GM19328 (cell line): ENCODE measurements around the gene SIAH3.

Experiments
- ATAC-seq: cut with Tn5 transposase; IDR thresholded peaks from one replicate; pipeline ENCODE4 v1.9.1; 2021; ENCODE audit warnings: mild to moderate bottlenecking, moderate library complexity; ENCODE audit not compliant: unreplicated experiment

Gene SIAH3

DNA sequence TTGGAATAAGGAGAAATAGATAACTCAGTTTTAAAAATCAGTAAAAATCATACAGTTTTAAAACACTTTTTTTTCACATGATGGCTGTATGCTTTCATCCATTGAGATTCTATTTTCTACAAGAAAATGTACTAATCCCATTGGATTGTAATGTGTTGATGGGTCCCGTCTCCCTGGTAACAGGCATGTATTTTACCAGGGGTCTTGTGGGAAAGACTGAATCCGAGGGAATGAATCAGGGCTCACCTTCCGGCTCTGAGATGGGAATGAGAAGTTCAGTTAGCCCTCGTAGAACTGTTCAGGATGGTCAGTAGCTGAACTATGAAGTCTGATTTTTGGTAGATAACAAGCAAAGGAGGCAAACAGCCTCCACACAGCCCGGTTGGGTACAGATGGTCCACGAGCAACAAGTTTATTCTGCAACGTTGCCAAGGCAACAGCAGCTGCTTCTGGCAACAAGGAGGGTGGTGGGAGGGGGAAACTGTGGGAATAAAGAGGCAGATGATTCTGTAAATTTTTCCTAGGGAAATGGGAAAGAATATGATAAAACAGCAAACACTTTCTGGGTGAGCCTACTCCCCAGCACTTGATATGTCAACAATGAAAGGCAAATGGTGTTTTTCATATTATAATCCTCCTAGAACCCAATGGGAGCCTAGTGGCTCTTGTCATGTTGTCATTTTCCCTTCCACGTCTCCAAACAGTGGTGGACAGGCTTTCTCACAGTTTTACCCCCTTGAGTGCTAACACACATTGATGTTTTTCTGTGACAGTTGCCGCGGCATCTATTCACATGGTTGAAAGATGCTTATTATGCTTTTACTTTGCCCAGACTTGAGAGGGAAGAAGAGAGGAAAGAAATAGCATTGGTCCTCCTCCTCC lies 12.4 kb upstream of the SIAH3 start:
- ATAC-seq = no peak

DNA sequence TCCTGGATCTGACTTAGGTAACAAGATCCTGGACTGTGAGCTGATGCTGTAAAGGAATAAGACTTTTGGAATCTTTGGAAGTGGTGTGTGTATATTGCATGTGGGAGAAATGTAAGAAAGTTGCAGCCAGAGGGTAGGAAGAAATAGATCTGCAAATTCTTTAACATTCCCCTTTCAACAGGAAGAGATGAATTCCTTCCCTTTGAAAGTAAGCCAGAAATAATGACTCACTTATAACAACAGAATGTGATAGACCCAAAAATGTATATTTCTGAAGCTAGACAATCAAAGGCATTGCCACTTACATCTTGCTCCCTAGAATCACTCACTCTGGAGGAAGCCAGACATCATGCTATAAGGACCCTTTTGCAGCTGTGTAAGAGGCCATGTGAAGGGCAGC lies 9.8 kb upstream of the SIAH3 start:
- ATAC-seq = no peak

DNA sequence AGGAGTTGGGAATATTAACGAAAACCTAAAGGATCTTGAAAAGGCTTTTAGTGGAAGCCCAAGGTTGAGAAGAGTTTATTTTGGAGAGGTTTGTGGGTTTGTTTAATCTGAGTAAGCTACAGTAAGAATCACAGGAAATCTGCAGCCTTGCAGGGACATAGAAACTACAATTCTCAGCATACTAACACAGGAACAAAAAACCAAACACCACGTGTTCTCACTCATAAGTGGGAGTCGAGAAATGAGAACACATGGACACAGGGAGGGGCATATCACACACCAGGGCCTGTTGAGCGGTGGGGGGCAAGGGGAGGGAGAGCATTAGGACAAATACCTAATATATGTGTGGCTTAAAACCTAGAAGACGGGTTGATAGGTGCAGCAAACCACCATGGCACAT lies 8.7 kb upstream of the SIAH3 start:
- no peak for ATAC-seq

DNA sequence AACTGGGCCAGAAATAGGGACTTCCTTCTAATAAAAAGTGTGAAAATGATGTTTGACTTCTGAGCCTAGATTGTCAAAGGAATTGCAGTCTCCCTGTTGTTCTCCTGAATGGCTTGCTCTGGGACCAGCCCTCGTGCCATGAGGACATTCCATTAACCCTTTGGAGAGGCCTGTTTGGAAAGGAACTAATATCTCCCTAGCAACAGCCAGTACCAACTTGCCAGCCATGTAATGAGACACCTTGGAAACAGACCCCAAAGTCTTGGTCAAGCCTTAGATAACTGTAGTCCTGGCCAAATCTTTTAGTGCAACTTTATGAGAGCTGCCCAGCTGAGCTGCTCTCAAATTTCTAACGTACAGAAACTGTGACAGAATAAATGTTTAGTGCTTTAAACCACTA lies 8.2 kb upstream of the SIAH3 start:
- no peak for ATAC-seq

DNA sequence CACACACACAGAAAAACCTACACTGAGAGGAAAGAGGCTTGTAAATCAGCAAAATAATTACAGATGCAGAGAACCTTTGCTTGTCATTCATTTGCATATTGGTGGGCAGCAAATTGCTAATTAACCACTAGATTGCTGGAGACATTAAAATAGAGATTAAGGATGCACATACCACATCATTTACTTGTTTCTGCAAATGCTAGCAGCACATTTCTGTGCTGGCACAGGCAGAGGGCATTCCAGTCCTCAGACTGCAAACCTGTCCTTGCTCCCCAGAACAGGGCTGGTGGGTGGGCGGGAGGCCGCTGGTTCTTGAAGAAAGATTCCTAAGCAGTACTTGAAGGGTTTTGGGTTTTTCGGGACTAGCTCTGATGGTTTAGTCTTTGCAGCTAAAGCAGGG lies 941 bp upstream of the SIAH3 start:
- ATAC-seq = no peak

DNA sequence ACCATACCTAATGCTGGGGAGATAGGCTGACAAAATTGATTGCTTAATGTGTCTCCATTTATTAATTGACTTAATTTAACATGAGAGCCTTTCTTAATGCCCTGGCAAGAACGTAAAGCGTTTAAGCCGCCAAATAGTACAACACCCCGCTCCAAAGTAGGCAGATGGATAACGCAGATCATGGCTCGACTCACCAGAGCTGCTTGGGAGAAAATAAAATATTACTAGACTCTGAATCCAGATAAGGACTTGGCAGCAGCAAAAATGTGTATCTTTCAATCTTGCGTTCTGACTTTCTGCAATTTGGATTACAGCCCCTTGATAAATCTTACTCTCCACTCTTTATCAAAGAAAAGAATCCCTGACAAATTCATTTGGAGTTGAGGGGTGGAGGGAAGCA lies 403 bp upstream of the SIAH3 start:
- ATAC-seq = no peak

DNA sequence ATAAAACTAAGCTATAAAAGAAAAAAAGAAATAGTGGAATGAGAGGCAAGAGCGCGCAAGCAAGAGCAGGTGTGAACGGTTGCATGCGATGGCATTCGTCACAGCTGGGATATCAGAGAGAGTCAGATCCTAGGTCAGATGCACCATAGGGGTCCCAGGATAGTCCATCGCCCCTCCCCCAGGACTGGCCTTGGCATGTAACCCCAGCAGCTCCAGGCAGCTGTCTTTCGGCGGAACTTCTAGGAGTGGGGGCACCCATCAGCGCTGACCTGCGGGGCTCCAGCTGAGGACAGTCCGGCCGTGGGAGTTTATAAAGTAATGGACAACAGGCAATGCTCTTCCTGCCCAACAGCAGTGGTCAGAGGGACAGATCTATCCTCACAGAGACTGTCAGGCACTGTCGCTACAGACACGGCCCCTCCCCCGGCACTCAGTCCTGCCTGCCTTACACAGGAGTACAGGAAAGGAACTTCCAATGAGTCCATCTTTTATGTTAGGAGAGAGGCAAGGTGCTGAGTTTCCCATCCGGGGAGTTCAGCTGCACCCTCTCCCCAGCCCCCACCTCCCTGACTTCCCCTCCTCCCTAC lies 1.4 kb downstream of the SIAH3 start:
- no peak for ATAC-seq

DNA sequence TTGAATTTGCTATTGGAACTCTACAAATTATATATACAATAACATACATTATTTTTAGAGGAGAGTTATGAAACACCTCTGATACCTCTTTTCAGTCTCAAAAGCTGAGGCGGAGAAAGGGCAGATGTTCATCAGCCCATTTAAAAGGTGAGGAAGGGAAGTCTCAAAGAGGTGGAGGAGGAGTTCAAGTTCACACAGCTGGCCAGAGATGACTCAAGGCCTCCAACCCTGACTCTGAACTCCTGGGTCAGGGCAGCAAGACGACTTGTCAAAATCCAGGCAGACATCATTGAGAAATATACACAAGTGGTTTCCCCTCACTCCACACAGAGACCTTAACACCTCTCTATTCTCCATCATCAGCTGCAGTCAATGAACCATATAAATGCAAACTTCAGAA lies 2.1 kb downstream of the SIAH3 start:
- no peak for ATAC-seq

DNA sequence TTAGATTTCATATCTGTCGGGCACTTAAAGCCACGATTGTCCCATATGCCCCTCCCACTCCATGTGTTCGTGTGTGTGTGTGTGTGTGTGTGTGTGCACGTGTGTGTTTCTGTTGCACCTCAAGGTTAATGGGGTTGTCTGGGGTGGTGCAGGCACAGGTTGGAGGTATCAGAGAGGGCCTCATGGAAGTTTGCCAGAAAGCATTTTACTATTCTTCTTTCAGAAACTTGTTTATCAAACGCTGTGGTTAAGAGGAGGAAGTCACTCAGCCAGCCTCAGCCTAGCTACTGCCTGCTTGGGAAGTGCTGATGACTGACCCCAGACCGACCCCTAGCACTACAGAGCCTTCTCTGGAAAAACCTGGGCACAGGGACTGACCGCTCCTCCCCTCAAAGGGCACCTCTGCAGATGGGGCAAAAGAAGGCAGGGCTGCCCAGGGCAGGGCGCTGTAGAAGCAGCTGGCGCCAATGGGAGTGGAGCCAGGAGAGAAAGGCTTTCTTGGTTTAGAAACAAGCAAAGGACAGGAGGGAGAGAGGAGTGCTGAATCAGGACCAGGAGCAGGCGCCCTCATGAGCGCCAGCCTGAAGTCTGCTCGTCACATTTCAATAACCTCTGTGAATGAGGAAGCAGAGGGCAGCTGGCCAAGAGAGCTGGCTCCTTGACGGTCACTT lies 3.9 kb downstream of the SIAH3 start:
- ATAC-seq = no peak

DNA sequence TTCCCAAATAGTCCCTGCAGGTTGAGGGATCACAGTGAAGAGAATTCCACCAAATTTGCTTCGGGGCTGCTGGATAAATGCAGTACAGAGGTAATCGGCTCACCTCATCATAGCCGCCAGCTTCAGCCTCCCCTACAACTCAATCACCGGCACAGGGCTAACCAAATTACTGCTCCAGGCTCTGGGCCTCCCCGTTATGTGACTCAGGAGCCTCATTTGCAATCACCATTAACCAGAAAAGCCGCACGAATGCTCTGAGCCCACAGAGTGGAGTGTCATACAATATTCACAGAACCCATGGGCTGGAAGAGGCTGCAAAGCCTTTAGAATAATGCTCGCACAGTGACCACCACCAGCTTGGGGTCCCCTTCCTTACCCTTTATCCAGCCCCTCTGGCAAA lies 4.9 kb downstream of the SIAH3 start:
- ATAC-seq = no peak

DNA sequence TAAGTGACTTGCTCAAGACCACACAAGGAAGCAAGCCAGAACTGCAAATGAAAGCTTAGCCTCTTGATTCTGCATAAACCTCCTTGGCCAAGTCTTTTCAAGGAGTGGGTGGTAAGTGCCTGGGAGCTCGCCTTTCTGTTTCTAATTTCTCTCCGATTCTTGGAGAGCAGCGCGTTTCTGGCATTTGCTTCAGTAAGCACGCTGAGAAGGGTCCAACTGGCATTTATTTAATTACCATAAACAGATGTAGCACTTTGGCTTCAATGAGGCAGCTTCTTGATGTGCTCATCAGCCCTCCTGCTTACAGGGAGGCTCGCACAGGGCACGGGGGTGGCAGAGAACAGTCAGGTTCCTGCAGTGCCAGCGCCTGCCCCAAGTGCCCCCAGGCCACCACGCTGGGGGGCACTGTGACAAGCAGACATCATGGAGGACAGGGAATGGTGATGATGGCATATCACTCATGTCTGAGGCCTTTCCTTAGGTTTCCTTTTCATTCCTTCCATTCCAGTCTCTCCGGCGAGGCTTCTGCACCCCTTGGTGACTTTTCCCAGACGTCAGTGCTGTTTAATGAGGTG lies 13.3 kb downstream of the SIAH3 start:
- no peak for ATAC-seq

DNA sequence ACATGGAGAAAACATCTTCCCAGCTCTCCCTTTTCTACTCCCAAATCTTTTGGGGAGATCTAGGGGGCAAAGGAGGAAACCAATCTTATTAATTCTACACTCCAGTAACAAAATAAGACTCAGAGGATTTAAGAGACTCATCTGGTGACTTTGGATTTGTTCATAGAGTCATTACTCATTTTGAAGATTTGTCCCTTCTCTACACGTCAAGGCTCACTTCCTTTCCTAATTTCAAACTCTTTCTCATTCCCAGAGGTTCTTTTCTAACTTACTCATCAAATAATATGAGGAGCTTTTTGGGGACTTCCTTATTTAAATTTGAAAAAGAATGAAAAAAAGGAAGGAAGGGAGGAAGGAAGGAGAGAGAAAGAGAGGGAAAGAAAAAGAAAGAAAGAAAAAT lies 14.4 kb downstream of the SIAH3 start:
- ATAC-seq = no peak

DNA sequence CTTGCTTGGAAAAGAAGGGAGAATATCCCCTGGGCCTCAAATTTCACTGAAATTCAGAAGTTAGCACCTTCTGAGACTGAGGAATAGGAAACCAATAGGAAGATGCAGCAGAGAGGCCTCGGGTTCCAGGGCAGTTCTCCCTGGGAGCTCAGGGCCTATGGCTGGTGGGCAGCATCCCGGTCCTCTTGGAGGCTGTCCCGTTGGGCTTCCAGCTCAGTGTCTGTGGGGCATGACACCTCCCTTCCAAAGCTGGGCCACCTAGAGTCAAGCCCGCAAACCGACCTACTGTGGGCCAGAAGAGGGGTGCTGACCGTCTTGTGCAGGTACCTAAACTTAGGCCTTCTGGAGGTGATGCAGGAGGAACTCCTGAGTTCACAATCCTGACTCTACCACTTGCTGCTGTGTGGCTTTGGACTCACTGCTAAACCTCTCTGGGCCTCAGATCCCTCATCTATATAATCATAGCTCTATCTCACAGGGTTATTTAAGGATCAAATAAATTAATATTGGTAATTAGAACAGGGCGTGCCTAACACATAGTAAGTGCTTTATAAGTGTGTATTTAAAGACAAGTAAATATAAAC lies 17.1 kb downstream of the SIAH3 start:
- ATAC-seq = no peak

DNA sequence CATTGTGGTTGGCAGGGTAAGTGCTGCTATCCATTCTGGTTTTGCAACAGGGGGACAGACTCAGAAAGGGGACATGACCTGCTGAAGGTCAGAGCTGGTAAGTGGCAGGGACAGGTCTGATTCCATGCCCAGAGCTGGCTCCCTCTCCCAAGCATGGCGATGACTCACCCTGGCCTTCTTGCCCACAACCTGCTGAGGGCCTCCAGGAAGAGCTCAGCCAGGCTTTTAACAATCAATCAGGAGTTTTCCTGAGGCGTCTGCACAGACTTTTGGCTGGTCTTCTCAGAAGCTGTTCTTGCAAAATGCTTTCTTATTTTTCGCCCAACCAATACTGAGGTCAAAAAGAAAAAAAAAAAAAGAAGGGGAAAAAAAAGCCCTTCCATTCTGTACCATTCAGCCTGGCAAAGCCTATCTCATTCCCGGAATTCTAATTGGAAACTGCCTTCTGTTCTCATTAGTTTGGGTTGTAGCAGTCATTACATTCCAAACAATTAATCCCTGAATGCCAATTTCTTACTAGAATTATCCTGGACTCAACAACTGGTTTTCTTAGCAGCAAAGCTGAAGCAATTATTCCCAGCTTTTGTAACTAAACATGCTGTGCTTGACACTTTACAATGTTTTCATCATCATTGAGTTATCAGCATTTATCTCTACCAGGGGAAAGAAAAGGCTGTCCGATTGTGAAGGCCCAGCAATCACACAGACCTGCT lies 17.7 kb downstream of the SIAH3 start:
- ATAC-seq = no peak

DNA sequence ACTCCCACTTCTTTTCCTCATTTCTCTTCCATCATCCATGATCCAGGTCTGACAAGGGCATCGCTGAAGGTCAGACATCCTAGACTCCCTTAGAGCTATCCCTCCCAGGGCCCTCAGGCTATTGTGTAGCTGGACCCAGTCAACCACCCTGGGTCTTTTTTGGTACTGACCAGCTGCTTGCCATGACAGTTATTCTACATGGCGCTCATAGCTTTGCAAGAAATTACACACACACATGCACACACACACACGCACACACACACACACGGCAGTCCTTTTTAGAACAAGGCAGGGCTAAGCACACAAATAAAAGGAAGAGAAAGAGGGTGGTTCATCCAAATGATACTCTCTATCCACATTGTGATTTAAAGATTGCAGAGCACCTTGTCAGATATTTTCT lies 18.3 kb downstream of the SIAH3 start:
- ATAC-seq = no peak

DNA sequence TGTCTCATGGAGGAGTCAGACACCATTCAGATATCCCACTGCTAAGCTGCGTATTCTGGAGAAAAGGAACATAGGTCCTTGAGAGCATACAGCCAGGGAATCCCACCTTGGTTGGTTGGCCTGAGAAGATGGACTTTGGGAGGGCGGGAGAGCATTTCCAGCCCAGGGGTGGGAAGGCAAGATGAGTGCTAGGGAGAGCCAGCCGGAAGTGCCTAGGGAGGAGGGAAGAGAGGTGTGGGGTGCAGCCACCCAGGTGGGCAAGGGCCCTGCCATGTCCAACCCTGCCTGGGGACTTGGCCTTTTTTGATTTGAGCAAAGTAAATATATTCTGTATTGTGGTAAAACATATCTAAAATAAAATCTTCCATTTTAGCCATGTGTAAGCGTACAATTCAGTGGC lies 19.7 kb downstream of the SIAH3 start:
- no peak for ATAC-seq

DNA sequence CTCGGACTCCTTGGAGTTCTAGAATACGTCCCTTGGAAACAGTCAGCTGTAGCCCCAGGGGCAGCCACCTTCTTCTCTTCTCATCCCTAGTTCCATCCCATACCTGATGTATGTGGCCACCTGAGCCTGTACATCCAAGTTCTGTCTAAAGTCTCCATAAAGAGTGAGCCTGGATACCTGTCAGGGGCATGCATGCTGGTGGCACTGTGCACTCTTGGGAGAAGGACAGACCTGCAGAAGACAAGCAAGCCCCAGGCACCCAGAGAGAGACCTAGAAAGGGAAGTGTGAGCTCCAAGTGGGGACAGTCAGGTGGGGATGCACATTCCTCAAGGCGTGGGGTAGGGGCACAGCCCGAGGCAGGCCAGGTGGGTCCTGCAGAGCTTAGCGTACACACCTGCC lies 21.4 kb downstream of the SIAH3 start:
- ATAC-seq = no peak

DNA sequence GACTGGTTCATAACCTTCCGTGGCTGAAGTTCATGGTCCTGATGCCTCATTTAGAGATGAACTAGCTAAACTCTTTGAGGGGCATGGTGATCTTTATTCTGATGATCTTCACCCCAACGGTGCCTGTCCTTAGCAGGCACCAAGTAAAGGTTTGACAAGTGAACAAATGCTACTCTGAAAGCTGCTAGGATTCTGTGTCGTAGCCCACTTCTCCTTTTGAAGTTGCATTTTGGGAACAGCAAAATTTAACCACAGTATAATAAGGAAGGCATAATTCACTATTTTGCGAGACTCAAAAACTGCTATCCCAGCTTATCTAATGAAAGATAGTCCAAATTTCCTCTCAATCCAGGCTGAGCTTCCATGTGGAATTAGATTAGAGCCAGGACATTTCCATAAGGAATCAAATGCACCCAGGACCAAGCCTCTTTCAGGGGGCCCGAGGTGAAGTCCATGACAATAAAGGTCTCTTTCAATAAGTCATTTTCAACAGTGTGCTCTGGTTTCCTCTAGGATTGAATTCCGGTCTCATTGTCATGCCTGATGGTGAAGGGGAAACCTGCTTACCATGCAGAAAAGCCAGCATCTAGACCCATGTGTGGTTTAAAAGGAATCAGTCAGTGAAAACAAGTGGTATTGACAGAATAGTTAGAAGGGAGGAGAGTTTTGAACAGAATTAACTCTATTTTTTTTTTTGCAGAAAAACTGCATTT lies 23.1 kb downstream of the SIAH3 start:
- ATAC-seq = no peak

DNA sequence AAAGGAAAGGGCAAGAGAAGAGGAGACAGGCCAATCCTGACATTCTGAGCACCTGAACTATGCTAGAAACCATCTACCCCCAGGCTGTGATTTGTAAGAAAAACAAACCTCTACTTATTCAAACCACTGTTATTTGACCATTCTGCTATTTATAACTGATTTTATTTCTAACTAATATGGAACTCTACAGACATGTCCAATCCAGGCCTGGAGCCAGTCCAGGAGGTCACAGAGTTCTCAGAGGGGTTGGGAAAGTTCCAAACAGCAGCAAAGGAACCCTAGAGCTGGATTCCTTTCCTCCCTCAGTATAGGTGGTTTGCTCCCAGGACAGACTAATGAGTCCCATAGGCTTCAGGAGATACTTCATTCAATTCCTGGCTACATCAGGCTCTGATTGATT lies 24.2 kb downstream of the SIAH3 start:
- no peak for ATAC-seq

DNA sequence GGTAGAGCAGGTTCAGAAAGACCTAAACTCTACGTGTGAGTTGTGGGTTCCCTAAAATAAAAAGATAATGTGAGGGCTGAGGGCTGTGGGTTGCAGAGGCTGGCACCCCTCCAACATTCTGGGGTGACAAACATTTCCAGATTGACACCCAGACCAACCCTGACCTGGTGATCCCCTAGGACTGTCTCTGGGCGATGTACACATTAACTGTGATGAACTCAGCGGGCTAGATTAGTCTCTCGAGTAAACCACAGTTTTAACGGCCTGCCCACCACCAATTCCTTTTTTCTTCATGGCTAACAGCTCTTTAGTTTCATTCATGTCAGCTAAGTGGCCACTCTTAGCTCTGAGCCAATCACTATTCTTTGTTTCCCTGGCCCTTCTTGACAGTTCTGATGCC lies 24.8 kb downstream of the SIAH3 start:
- ATAC-seq = peak; percentile 42

DNA sequence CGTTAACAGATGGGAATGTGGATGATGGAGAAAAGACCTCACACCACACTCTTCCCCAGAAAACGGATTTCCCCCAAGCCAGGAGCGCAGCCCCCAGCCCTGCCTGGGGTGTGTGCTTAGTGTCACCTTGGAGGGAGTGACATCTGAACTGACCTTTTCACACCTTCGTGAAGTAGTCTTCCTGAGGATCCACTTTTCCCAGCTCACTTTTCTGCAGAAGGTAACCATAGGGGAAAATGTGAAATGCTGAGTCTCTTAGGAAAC lies 26.2 kb downstream of the SIAH3 start:
- no peak for ATAC-seq
